Forelimb muscle (tissue), 1 donor: ENCODE results near the gene ZFX. TPM values are rescaled to one million over a fixed set of nuclear protein-coding genes. Genes with fewer than 3 reads are reported as not detected.

ENCODE experiments used
- DNase-seq: peaks from one replicate; pipeline ENCODE4 v3.0.0-alpha.2; 2013; ENCODE audit warnings: low read depth
- polyA plus RNA-seq: library from polyadenylated mRNA; unstranded; fragments of 120-200 nt; gene quantifications from one replicate; pipeline ENCODE4 v1.2.1, GENCODE V29; 2013; ENCODE audit not compliant: insufficient read length

Gene ZFX
- polyA plus RNA-seq, 1 donor: 25.6 TPM

- no peak for DNase-seq
These were observed 51.7 kb downstream of the ZFX start for GRCh38 chrX:24201216-24201615.

GRCh38 chrX:24202465-24203031 lies 53.0 kb downstream of the ZFX start:
- no peak for DNase-seq

- no peak for DNase-seq
These were observed 53.7 kb downstream of the ZFX start for GRCh38 chrX:24203072-24203808.

- DNase-seq: no peak
These were observed 54.8 kb downstream of the ZFX start for GRCh38 chrX:24204331-24204730.

- DNase-seq: no peak
These were observed 55.4 kb downstream of the ZFX start for GRCh38 chrX:24204958-24205357.

- DNase-seq: no peak
These were observed 58.3 kb downstream of the ZFX start for GRCh38 chrX:24207826-24208225.

- no peak for DNase-seq
These were observed 59.1 kb downstream of the ZFX start for GRCh38 chrX:24208496-24209240.

- DNase-seq: no peak
These were observed 60.7 kb downstream of the ZFX start for GRCh38 chrX:24210190-24210589.

GRCh38 chrX:24214568-24214967 lies 65.0 kb downstream of the ZFX start:
- no peak for DNase-seq

- no peak for DNase-seq
These were observed 65.7 kb downstream of the ZFX start for GRCh38 chrX:24215272-24215671.

- no peak for DNase-seq
These were observed 66.5 kb downstream of the ZFX start for GRCh38 chrX:24216037-24216436.

- no peak for DNase-seq
These were observed 67.3 kb downstream of the ZFX start for GRCh38 chrX:24216827-24217226.

GRCh38 chrX:24219320-24219719 lies 69.8 kb downstream of the ZFX start:
- no peak for DNase-seq

- no peak for DNase-seq
These were observed 72.3 kb downstream of the ZFX start for GRCh38 chrX:24221872-24222271.

- no peak for DNase-seq
These were observed 75.7 kb downstream of the ZFX start for GRCh38 chrX:24225265-24225664.

- no peak for DNase-seq
These were observed 76.6 kb downstream of the ZFX start for GRCh38 chrX:24226176-24226575.

- no peak for DNase-seq
These were observed 79.1 kb downstream of the ZFX start for GRCh38 chrX:24228596-24228995.

GRCh38 chrX:24229400-24229879 lies 79.9 kb downstream of the ZFX start:
- no peak for DNase-seq

- no peak for DNase-seq
These were observed 80.4 kb downstream of the ZFX start for GRCh38 chrX:24229976-24230375.

GRCh38 chrX:24231131-24231540 lies 81.6 kb downstream of the ZFX start:
- DNase-seq: no peak

- DNase-seq: no peak
These were observed 82.2 kb downstream of the ZFX start for GRCh38 chrX:24231641-24232179.

- no peak for DNase-seq
These were observed 83.3 kb downstream of the ZFX start for GRCh38 chrX:24232796-24233195.
